ENCODE measurements around the gene NKX1-1.
"Not testable (repeated sequence)": the region's sequence is repeated elsewhere in the genome, so short reads cannot be mapped to it uniquely, and the experiment has no call there.

NKX1-1 gene

GRCh38 chr4:1406394-1406980 lies at the start of gene NKX1-1:
TSS of gene NKX1-1 (minus strand) at chr4:1406442. CDS start at chr4:1406442, 0 bp downstream.
- DNase-seq = no peak

DNA sequence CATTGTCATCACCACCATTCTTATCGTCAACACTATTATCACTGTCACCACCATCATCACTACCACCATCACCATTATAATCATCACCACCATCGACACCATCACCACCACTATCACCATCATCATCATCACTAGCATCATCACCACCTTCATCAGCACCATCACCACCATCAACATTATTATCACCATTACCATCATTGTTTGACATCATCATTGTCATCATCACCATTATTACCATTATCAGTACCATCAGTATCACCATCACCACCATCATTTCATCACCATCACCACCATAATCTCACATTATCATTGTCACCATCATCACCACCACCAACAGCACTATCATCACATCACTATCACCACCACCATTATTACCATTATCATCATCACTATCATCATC lies 47.5 kb upstream of the NKX1-1 start:
- DNase-seq = no peak

GRCh38 chr4:1452431-1453051 lies 46.3 kb upstream of the NKX1-1 start:
- no peak for DNase-seq

DNA sequence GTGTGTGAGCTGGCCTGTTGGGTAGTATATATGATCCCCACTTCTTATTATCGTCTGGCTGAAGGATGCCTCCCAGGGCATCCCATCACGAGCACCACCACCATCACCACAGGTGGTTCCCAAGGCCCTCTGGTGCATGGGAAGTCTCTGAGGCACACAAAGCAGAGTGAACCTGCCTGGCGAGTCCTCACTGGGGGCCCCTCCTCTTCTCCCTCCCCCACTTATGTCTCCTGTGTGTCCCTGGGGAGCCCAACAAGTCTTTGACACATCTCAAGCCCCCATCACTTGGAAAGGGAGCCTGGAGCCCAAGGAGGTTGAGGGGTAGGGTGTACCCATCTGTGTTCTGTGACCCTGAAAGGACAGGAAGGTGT lies 45.5 kb upstream of the NKX1-1 start:
- DNase-seq = no peak

DNA sequence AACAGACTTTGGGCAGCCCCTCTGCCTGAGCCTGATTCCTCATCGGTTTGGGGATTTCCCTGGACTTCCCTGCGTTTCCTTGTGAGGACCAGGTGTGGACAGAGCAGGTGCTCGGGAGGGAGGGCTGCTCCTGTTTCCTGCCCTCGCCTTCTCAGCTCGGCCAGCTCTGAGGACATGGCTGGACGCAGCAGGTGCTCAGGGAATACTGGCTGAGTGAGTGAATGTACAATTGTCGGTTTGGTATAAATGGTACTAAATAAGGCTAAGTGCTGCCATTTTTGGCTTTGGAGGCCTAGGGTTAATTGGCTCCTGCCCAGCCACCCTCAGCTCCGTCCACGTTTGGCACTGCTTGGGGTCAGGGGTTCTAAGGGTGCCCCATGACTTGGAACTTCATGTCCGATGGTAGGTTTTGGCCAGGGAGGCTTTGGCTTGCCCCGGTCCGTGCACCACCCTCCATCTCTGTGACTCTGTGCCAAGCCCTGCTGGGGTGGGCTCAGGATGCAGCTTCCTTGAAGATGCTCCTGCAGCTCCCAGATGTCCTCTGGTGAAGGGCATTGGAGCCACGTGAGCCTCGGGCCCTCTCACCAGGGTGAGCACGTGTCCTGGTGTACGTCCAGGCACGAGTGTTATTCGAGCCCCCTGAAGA lies 45.0 kb upstream of the NKX1-1 start:
- DNase-seq = no peak

DNA sequence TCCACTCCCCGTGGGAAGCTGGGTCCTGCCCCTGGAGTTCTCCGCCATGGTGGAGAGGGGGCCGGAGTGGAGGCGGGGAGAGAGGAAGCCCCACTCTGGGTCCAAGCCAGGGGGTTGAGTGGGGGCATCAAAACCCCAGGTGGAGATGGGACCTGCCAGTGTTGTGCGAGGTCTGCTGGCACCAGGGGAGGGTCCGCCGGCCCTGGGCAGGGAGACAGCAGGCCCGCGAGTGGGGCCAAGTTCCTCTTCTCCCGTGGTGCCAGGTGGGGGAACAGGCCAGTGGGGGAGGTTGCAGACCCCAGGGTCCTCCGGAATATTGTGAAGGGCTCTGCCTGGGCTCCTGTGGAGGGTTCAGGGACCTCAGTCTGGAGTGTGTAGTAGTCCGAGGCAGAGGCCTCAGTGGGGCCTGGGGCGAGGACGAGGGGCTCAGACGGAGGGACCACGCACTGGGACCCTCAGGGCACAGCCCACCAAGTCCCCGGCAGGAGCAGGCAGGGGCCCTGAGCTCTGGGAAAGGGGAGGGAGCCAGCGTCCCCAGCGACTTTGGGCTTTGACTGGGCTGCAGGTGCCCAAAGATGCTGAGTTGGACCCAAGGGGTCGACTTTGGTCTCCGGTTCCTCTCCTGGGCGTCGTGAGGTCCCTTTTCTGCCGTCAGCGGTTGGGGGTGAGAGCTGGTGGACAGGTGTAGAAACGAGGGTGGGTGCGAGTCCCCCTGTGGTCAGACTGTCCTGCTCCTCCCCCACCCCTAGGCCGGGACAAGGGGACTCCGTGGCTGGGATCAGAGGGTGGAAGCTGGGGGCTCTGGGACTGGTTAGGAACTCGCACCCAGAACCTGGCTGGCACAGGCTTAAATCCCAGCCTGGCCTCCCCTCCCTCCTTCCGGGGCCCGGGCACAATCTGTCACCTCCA lies 43.8 kb upstream of the NKX1-1 start:
- no peak for DNase-seq

DNA sequence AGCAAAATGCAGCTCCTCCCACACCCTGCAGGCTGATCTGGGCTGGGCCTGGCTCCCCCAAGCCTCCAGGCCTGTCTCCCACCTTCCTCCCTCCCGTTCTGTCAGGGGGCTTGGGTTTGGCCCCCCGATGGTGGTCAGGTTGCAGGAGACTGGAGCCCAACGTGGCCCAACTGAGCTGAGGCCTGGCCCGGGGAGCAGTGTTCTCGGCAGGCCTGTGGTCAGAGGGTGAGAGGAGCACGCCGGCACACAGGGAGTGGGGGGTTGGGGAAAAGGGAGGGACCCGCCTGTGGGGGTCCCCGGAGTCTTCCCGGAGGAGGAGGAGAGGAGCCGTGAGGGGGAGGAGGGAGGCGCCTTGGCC lies 43.2 kb upstream of the NKX1-1 start:
- DNase-seq = no peak

DNA sequence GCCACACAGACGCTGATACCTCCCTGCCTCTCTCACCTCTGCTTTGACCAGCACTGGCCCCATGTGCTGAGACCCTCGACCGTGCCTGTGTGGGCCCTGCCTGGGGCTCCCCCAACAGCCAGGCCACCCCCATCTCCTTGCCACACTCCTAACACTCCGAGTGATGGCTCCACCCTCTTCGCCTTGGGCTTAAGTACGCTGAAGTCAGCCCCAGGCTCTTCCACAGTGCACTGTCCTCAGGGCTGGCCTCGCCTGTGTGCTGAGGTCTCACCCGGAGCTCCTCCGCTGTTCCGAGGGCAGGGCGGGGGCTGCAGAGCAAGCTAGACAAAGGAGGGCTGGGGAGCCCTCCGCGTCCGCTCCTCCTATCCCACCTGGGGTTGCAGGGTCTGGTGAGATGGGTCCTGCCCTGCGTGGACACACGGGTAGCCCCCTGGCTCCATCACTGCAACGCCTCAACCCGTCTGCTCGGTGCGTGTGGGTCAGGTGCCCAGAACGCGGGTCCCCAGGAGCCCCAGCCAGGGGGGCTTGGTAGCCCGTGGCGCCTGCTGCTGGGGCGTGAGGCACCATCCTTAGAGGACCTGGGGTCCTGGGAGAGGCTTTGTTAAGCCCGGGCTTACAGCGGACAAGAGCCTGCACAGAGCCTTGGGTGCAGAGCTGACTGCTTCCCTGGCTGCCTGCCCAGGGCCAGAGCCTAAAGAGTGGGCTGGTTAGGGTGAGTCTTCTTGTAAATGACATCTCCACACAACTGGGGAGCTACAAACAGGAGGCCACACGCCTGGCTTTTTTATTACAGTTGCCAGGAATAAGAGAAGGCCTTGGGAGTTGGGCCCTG lies 42.6 kb upstream of the NKX1-1 start:
- no peak for DNase-seq

DNA sequence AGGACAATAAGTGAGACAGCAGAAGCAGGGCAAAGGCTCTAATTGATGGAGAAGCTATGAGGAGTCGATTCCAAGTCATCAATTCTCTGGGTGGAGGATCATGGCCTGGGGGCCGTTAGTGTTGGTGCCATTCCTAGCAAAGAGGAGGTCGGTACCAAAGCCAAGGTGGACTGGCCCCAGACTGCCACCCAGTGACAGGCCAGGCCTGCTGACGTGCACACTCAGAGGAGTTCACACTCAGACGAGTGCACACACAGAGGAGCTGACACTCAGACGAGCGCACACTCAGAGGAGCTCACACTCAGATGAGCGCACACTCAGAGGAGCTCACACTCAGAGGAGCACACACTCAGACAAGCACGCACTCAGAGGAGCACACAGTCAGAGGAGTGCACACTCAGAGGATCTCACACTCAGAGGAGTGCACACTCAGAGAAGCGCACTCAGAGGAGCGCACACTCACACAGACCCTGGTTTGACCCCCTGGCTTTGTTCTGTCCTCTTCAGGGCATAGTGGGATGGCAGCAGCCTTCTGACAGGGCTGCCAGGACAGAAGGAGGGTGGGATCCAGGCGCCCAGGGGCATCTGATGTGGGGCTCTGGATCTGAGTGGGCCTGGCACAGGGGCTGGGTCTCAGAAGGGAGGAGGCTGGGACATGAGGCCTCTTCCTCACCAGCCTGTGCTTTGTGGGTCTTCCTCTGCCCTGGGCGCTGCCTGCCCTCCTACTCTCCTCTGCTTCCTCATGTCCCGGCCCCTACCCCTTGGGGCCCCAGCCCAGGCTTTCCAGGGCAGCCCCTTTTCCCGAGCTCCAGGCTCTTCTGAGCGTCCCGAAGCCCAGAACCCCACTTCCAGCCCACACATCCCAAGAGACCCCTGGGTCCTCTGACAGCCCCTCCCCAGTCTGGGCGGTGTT lies 41.7 kb upstream of the NKX1-1 start:
- DNase-seq = no peak

- DNase-seq = no peak
Observed at GRCh38 chr4:1446502-1447386, 40.5 kb upstream of the NKX1-1 start.

- DNase-seq = no peak
Observed at GRCh38 chr4:1445716-1446445, 39.6 kb upstream of the NKX1-1 start.

GRCh38 chr4:1443688-1444172 lies 37.5 kb upstream of the NKX1-1 start:
- DNase-seq = not testable (repeated sequence)

GRCh38 chr4:1427010-1427409 lies 20.8 kb upstream of the NKX1-1 start:
- DNase-seq = no peak

GRCh38 chr4:1421657-1422056 lies 15.4 kb upstream of the NKX1-1 start:
- DNase-seq = no peak

- DNase-seq = no peak
Observed at GRCh38 chr4:1419708-1420107, 13.5 kb upstream of the NKX1-1 start.

GRCh38 chr4:1418494-1419285 lies 12.4 kb upstream of the NKX1-1 start:
- no peak for DNase-seq

- no peak for DNase-seq
Observed at GRCh38 chr4:1417522-1418390, 11.5 kb upstream of the NKX1-1 start.

- DNase-seq = no peak
Observed at GRCh38 chr4:1416948-1417260, 10.7 kb upstream of the NKX1-1 start.
